MM.1S (cell line): ENCODE measurements around the gene SELENOP.

ENCODE experiments used
- EZH2phosphoT487 ChIP-seq: fragments of 300-600 bp; sonication (generic); IDR thresholded peaks from 2 replicates; pipeline ENCODE4 v1.6.1; 2018; ENCODE audit warnings: antibody characterized with exemption, low read length
- TF ChIP-seq, protein P1 (sequence below): fragments of 300-600 bp; sonication (generic); IDR thresholded peaks from 2 replicates; pipeline ENCODE4 v1.5.1; 2016; ENCODE audit warnings: antibody characterized with exemption, low read length, mixed read lengths

DNA sequence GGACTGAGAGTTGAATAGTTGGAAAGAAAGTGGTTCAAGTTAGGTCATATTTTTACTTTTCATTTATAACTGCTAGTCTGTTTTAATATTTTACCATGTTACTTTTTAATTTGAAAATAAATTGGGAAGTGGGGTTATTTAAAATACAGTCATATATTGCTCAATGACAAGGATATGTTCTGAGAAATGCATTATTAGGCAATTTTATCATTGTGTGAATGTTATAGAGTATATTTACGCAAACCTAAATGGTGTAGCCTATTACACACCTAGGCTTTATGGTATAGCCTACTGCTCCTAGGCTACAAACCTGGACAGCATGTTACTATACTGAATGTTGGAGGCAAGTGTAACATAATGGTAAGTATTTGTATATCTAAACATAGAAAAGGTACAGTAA lies 49.9 kb downstream of the SELENOP start:
- TF ChIP-seq, protein P1, sequence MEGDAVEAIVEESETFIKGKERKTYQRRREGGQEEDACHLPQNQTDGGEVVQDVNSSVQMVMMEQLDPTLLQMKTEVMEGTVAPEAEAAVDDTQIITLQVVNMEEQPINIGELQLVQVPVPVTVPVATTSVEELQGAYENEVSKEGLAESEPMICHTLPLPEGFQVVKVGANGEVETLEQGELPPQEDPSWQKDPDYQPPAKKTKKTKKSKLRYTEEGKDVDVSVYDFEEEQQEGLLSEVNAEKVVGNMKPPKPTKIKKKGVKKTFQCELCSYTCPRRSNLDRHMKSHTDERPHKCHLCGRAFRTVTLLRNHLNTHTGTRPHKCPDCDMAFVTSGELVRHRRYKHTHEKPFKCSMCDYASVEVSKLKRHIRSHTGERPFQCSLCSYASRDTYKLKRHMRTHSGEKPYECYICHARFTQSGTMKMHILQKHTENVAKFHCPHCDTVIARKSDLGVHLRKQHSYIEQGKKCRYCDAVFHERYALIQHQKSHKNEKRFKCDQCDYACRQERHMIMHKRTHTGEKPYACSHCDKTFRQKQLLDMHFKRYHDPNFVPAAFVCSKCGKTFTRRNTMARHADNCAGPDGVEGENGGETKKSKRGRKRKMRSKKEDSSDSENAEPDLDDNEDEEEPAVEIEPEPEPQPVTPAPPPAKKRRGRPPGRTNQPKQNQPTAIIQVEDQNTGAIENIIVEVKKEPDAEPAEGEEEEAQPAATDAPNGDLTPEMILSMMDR: no peak
- no peak for TF ChIP-seq EZH2phosphoT487
